GM12878 (cell line): ENCODE results near the gene NAALAD2.

Experiments
- ELK1 ChIP-seq: IDR thresholded peaks from 2 replicates; pipeline ENCODE4 v1.6.1; 2012; ENCODE audit warnings: low read depth, low read length, improper control_type of control experiment
- EZH2 ChIP-seq: IDR thresholded peaks from 2 replicates; pipeline ENCODE4 v1.6.1; 2012; ENCODE audit warnings: low read depth, mild to moderate bottlenecking, control low read depth, inconsistent platforms, low read length, borderline replicate concordance; ENCODE audit not compliant: control insufficient read depth
- POLR2AphosphoS5 ChIP-seq: IDR thresholded peaks from 2 replicates; pipeline ENCODE4 v1.6.1; 2011; ENCODE audit warnings: mild to moderate bottlenecking, low read length, inconsistent platforms
- RAD21 ChIP-seq: IDR thresholded peaks from 2 replicates; pipeline ENCODE4 v1.6.1; 2011; ENCODE audit warnings: mild to moderate bottlenecking, low read depth, low read length, moderate library complexity; ENCODE audit not compliant: insufficient read depth
- REST ChIP-seq: IDR thresholded peaks from 2 replicates; pipeline ENCODE4 v1.6.1; 2012; ENCODE audit warnings: mild to moderate bottlenecking, low read depth, low read length
- SIN3A ChIP-seq: IDR thresholded peaks from 2 replicates; pipeline ENCODE4 v1.6.1; 2012; ENCODE audit warnings: low read depth, low read length, improper control_type of control experiment
- STAT3 ChIP-seq: IDR thresholded peaks from 2 replicates; pipeline ENCODE4 v1.6.1; 2011; ENCODE audit warnings: low read depth, low read length, improper control_type of control experiment
- TAF1 ChIP-seq: IDR thresholded peaks from 2 replicates; pipeline ENCODE4 v1.6.1; 2011; ENCODE audit warnings: mild to moderate bottlenecking, low read depth, low read length, borderline replicate concordance
- TCF7 ChIP-seq: IDR thresholded peaks from 2 replicates; pipeline ENCODE4 v1.6.1; 2014; ENCODE audit warnings: antibody characterized with exemption, borderline replicate concordance
- YY1 ChIP-seq: IDR thresholded peaks from 2 replicates; pipeline ENCODE4 v1.6.1; 2011; ENCODE audit warnings: low read depth, mild to moderate bottlenecking, low read length
- ZNF384 ChIP-seq: IDR thresholded peaks from 2 replicates; pipeline ENCODE4 v1.6.1; 2012; ENCODE audit warnings: low read depth, mild to moderate bottlenecking, low read length, improper control_type of control experiment, borderline replicate concordance
- TF ChIP-seq, protein P1 (sequence below): IDR thresholded peaks from 2 replicates; pipeline ENCODE4 v1.6.1; 2011; ENCODE audit warnings: low read depth, low read length, improper control_type of control experiment, borderline replicate concordance
- TF ChIP-seq, protein P2 (sequence below), 3 experiments: IDR thresholded peaks in 2 of 3; conservative IDR thresholded peaks in 1 of 3; 2 replicates each; pipeline ENCODE4 v1.5.1; 2011; ENCODE audit warnings: low read depth in 3 of 3, low read length in 3 of 3, mild to moderate bottlenecking in 3 of 3, control low read depth in 2 of 3, moderate library complexity in 2 of 3, inconsistent platforms in 1 of 3, mixed read lengths in 1 of 3; ENCODE audit not compliant: control insufficient read depth in 2 of 3, insufficient read depth in 1 of 3; ENCODE audit errors: extremely low read depth in 1 of 3
- TF ChIP-seq, protein P3 (sequence below): IDR thresholded peaks from 2 replicates; pipeline ENCODE4 v1.6.1; 2012; ENCODE audit warnings: low read depth, low read length, improper control_type of control experiment

- TF ChIP-seq STAT3 (no peak), ELK1 (no peak), YY1 (no peak), RAD21 (no peak), SIN3A (no peak), ZNF384 (no peak), EZH2 (no peak), TAF1 (no peak), REST (no peak), TCF7 (no peak), POLR2AphosphoS5 (no peak)
- TF ChIP-seq, protein P1, sequence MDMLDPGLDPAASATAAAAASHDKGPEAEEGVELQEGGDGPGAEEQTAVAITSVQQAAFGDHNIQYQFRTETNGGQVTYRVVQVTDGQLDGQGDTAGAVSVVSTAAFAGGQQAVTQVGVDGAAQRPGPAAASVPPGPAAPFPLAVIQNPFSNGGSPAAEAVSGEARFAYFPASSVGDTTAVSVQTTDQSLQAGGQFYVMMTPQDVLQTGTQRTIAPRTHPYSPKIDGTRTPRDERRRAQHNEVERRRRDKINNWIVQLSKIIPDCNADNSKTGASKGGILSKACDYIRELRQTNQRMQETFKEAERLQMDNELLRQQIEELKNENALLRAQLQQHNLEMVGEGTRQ: no peak
- TF ChIP-seq, protein P2, sequence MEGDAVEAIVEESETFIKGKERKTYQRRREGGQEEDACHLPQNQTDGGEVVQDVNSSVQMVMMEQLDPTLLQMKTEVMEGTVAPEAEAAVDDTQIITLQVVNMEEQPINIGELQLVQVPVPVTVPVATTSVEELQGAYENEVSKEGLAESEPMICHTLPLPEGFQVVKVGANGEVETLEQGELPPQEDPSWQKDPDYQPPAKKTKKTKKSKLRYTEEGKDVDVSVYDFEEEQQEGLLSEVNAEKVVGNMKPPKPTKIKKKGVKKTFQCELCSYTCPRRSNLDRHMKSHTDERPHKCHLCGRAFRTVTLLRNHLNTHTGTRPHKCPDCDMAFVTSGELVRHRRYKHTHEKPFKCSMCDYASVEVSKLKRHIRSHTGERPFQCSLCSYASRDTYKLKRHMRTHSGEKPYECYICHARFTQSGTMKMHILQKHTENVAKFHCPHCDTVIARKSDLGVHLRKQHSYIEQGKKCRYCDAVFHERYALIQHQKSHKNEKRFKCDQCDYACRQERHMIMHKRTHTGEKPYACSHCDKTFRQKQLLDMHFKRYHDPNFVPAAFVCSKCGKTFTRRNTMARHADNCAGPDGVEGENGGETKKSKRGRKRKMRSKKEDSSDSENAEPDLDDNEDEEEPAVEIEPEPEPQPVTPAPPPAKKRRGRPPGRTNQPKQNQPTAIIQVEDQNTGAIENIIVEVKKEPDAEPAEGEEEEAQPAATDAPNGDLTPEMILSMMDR (IDR thresholded peaks at IDR 0.05 in 2 of 3, conservative IDR thresholded peaks at IDR 0.05 in 1 of 3; ENCODE audit: control insufficient read depth in 2 of 3, extremely low read depth in 1 of 3, insufficient read depth in 1 of 3, low read depth in 3 of 3, low read length in 3 of 3): no peak
- TF ChIP-seq, protein P3, sequence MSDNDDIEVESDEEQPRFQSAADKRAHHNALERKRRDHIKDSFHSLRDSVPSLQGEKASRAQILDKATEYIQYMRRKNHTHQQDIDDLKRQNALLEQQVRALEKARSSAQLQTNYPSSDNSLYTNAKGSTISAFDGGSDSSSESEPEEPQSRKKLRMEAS: no peak
Measured at GRCh38 chr11:90171359-90171758, 36.9 kb downstream of the NAALAD2 start.
